CD8-positive, alpha-beta memory T cell (primary cell): ENCODE results near the gene MAMDC2. TPM values are rescaled to one million over a fixed set of nuclear protein-coding genes. Genes with fewer than 3 reads are reported as not detected.
A peak's percentile ranks its signal among the peaks of the same experiment; 100 is the strongest.

Source experiments
- CTCF ChIA-PET: fragments of 350-600 bp; sonication (Branson Sonifier 250); formaldehyde crosslinking; loops from one replicate; lab custom pipeline; 2021; ENCODE audit warnings: antibody characterized with exemption; lab: Charles Lee
- POLR2A ChIA-PET: fragments of 350-600 bp; sonication (Branson Sonifier 250); formaldehyde crosslinking; loops from one replicate; lab custom pipeline; 2021; ENCODE audit warnings: antibody characterized with exemption; lab: Charles Lee
- DNase-seq, 5 donors: peaks; one replicate each; pipeline versions ENCODE4 v3.0.0 to v3.0.0-alpha.2; 2020 to 2022; ENCODE audit warnings: mixed read lengths in 1 of 5
- H3K27ac ChIP-seq: one replicate; pipeline ENCODE4 v1.7.0; 2013; ENCODE audit warnings: low read depth, mild to moderate bottlenecking, low read length, moderate library complexity
- H3K27me3 ChIP-seq: 2 replicates; pipeline ENCODE4 v1.7.0; 2013; ENCODE audit warnings: low read length, mild to moderate bottlenecking; ENCODE audit not compliant: insufficient read depth, poor library complexity, severe bottlenecking
- H3K36me3 ChIP-seq: 2 replicates; pipeline ENCODE4 v1.7.0; 2013; ENCODE audit warnings: mild to moderate bottlenecking, low read length, moderate library complexity; ENCODE audit not compliant: insufficient read depth
- H3K4me1 ChIP-seq: 2 replicates; pipeline ENCODE4 v1.7.0; 2013; ENCODE audit warnings: mild to moderate bottlenecking, low read length, moderate library complexity; ENCODE audit not compliant: insufficient read depth
- H3K4me3 ChIP-seq: 2 replicates; pipeline ENCODE4 v1.7.0; 2013; ENCODE audit warnings: mild to moderate bottlenecking, low read length
- H3K9me3 ChIP-seq: 2 replicates; pipeline ENCODE4 v1.7.0; 2013; ENCODE audit warnings: mild to moderate bottlenecking, low read length
- H3K27ac Mint-ChIP-seq, 8 donors: one replicate each; pipeline ENCODE4 v1.8.0; 2020 to 2021; ENCODE audit warnings: mixed read lengths in 8 of 8, mild to moderate bottlenecking in 6 of 8, inconsistent platforms in 3 of 8, moderate library complexity in 3 of 8
- H3K27me3 Mint-ChIP-seq, 2 donors: one replicate each; pipeline ENCODE4 v1.8.0; 2020 to 2021; ENCODE audit warnings: mixed read lengths in 2 of 2, mild to moderate bottlenecking in 1 of 2, moderate library complexity in 1 of 2
- H3K36me3 Mint-ChIP-seq, 3 donors: one replicate each; pipeline ENCODE4 v1.8.0; 2020 to 2021; ENCODE audit warnings: mixed read lengths in 3 of 3, inconsistent platforms in 1 of 3, mild to moderate bottlenecking in 1 of 3
- H3K4me1 Mint-ChIP-seq, 3 donors: one replicate each; pipeline ENCODE4 v1.8.0; 2020 to 2021; ENCODE audit warnings: mixed read lengths in 3 of 3, inconsistent platforms in 1 of 3, mild to moderate bottlenecking in 1 of 3
- H3K4me3 Mint-ChIP-seq, 7 donors: one replicate each; pipeline ENCODE4 v1.8.0; 2020 to 2021; ENCODE audit warnings: mixed read lengths in 7 of 7, mild to moderate bottlenecking in 6 of 7, moderate library complexity in 4 of 7, inconsistent platforms in 2 of 7
- H3K9me3 Mint-ChIP-seq, 5 donors: one replicate each; pipeline ENCODE4 v1.8.0; 2020 to 2022; ENCODE audit warnings: mixed read lengths in 5 of 5, mild to moderate bottlenecking in 3 of 5, moderate library complexity in 2 of 5, inconsistent platforms in 1 of 5
- polyA plus RNA-seq: library from polyadenylated mRNA; unstranded; fragments of 300-500 nt; fragmentation: Illumina TruSeq; gene quantifications from one replicate; pipeline ENCODE4 v1.2.3, GENCODE V29; 2021
- total RNA-seq, 2 experiments: library from RNA; stranded (reverse); gene quantifications; one replicate each; pipeline ENCODE4 v1.2.3, GENCODE V29; 2021

Gene MAMDC2
- total and polyA plus RNA-seq, 3 experiments from 2014 or later: 0.10 TPM; not detected in 2

DNA sequence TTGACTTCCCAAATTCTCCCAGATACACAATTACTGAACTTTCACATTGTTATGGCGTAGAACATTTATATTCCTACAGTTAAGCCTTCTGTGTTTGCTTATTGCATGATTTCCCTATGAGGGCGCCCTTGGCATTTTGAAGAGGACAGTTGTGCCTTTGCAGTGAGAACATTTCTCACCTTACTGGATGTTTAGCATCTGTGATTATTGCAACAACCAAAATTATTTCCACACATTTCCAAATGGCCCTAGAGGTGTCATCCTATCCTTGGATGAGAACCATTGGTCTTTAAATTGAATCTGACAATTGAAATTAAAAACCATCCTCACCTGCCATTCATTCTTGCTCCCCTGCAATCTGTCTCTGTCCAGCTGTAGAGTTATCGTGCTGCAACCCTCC, 104.0 kb downstream of the MAMDC2 start:
- no peak overlapping the region for H3K4me3 Mint-ChIP-seq
- ChIA-PET POLR2A (no interaction called here), CTCF (interaction anchor here (1.0 kb wide), 1 partner anchor 13 kb away, joined by 3 read pairs; no protein-coding TSS in a partner anchor)

DNA sequence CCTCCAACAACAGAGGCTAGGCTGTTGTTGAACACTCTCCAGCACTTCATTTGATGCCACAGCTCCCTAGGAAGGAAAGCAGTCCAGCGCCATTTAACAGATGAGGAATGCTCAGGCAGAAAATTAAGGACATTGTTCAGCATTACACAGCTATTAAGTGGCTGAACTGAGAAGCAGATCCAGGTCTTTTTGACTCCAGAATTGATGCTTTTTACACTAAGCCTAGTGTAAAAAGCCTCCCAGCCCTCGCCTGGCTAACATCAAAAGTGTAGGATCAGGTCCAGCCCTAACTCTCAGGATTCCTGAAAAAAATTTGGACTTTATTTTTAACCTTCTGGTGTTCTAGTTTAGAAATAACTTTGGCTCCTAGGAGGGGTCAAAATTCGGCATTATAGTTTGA, 108.7 kb downstream of the MAMDC2 start:
- H3K27ac ChIP-seq: no peak overlapping the region
- H3K27me3 ChIP-seq: no peaks in the 10 kb centered on the region
- ChIA-PET CTCF (no interaction called here), POLR2A (no interaction called here)
- peaks cover 7 to 28% of the 10 kb centered on the region in 2 donors for H3K27me3 Mint-ChIP-seq
- H3K4me3 Mint-ChIP-seq: no peak overlapping the region
- no peaks in the 10 kb centered on the region for H3K4me1 ChIP-seq
- no peaks in the 10 kb centered on the region for H3K9me3 ChIP-seq
- no peak overlapping the region for H3K27ac Mint-ChIP-seq
- no peak for DNase-seq
- no peak overlapping the region for H3K4me3 ChIP-seq
- no peaks in the 10 kb centered on the region for H3K4me1 Mint-ChIP-seq
- no peaks in the 10 kb centered on the region for H3K9me3 Mint-ChIP-seq
- no peaks in the 10 kb centered on the region for H3K36me3 ChIP-seq
- no peaks in the 10 kb centered on the region for H3K36me3 Mint-ChIP-seq

More for the DNA sequence above, 104.0 kb downstream of the MAMDC2 start:
- Mint-ChIP-seq H3K9me3 (no peaks in the 10 kb centered on the region), H3K27ac (no peak overlapping the region), H3K4me1 (no peaks in the 10 kb centered on the region), H3K36me3 (no peaks in the 10 kb centered on the region), H3K27me3 (peaks cover 4 to 20% of the 10 kb centered on the region in 2 donors)
- Histone ChIP-seq H3K36me3 (no peaks in the 10 kb centered on the region), H3K9me3 (no peaks in the 10 kb centered on the region), H3K4me3 (no peak overlapping the region), H3K4me1 (no peaks in the 10 kb centered on the region), H3K27ac (no peak overlapping the region), H3K27me3 (no peaks in the 10 kb centered on the region)
- DNase-seq: no peak

DNA sequence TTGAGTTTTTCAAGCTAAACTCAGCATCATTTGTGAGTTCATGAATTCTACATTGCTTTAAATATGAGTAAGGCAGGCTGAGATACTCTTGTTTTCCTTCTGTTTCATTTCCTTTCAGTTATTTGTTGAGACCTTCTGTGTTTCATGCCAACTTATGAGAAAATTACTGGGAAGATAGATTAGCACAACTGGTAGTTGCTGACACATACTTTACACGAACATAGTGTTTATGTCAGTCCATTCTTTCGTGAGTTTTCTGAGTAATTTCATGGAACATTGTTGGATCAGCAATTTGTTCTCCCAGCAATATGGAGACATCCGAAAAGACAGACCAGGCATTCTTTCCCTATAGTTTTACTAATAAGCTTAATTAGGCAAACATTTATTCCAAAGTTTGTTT, 113.1 kb downstream of the MAMDC2 start:
- peaks cover 7 to 29% of the 10 kb centered on the region in 2 donors for H3K27me3 Mint-ChIP-seq
- no peaks in the 10 kb centered on the region for H3K4me1 Mint-ChIP-seq
- no peak overlapping the region for H3K4me3 ChIP-seq
- no peaks in the 10 kb centered on the region for H3K9me3 Mint-ChIP-seq
- no peaks in the 10 kb centered on the region for H3K4me1 ChIP-seq
- H3K36me3 ChIP-seq: no peaks in the 10 kb centered on the region
- no peak overlapping the region for H3K27ac ChIP-seq
- H3K4me3 Mint-ChIP-seq: no peak overlapping the region
- ChIA-PET CTCF (interaction anchor here (0.8 kb wide), 1 partner anchor 8 kb away, joined by 3 read pairs; no protein-coding TSS in a partner anchor), POLR2A (no interaction called here)
- H3K9me3 ChIP-seq: no peaks in the 10 kb centered on the region
- no peaks in the 10 kb centered on the region for H3K36me3 Mint-ChIP-seq
- H3K27ac Mint-ChIP-seq: no peak overlapping the region
- no peaks in the 10 kb centered on the region for H3K27me3 ChIP-seq
- no peak for DNase-seq

DNA sequence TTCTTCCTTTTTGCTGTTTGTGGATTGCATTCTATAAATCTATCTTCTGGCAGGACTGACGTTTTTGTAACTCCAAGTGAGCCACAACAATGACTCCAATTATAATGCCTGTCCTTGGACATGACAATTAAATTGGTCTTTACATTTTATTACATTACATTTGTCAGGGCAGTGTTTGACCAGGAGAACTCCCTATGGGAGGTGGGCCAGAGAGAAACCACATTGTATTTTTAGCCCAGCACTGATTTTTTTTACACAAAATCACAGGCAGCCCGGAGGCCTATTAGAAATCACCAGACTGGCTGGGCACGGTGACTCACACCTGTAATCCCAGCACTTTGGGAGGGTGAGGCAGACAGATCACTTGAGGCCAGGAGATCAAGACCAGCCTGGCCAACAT, 116.0 kb downstream of the MAMDC2 start:
- Histone ChIP-seq H3K27me3 (no peaks in the 10 kb centered on the region), H3K36me3 (no peaks in the 10 kb centered on the region), H3K9me3 (no peaks in the 10 kb centered on the region), H3K27ac (no peak overlapping the region), H3K4me3 (no peak overlapping the region), H3K4me1 (no peaks in the 10 kb centered on the region)
- DNase-seq: no peak
- Mint-ChIP-seq H3K4me3 (no peak overlapping the region), H3K36me3 (no peaks in the 10 kb centered on the region), H3K4me1 (no peaks in the 10 kb centered on the region), H3K27me3 (peaks cover 7 to 29% of the 10 kb centered on the region in 2 donors), H3K9me3 (no peaks in the 10 kb centered on the region), H3K27ac (peak overlapping the region in 1 of 8 donors; percentile 29)
- ChIA-PET CTCF (interaction anchor here (1.1 kb wide), 1 partner anchor 12 kb away, joined by 3 read pairs; no protein-coding TSS in a partner anchor), POLR2A (no interaction called here)

DNA sequence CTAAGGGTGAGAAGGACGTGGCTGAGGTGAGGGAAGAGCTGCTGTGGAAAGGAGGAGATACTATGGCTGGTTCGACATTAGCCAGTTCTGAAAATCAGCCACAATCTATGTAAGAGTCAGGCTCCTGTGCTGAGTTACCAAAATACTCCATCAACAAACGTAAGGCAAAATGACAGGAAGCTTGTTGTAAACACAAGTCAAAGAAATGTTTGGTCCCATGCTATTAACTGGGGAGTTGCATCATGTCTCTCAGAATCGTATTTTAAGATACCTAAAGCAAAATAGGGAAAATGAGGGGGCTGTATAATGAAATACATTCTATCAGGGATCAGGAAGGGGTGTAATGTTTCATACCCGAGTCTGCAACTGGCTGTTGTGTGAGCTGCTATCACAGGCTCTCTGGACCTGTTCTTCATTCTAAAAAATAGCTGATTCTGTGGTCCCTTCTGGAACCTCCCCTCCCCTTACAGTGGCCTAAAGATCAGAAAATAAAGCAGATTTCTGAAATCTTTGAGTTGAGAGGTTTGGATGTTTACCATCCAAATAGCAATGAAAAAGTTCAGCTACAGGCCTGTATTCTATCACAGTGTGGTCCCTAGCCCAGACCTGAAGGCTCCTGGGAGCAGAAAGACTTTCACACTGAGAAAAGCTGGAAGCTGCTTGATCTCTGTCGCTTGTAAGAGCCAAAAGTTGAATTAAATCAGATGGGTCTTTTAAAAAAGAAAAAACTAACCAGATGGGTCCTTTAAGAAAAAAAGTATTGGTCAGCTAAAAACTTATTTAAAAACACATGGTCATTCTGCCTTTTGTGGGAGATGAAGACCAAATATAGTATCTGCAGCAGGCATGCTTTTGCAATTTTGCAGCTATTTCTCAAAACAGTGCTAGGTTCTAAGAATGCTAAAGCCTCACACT, 117.3 kb downstream of the MAMDC2 start:
- DNase-seq: no peak
- no peak overlapping the region for H3K4me3 Mint-ChIP-seq
- Histone ChIP-seq H3K27me3 (no peaks in the 10 kb centered on the region), H3K27ac (no peak overlapping the region), H3K36me3 (no peaks in the 10 kb centered on the region), H3K4me1 (no peaks in the 10 kb centered on the region), H3K9me3 (no peaks in the 10 kb centered on the region), H3K4me3 (no peak overlapping the region)
- peak overlapping the region in 1 of 8 donors; percentile 81 for H3K27ac Mint-ChIP-seq
- ChIA-PET POLR2A (no interaction called here), CTCF (interaction anchor here (1.1 to 1.3 kb wide), 2 partner anchors 13 to 50 kb away, joined by 3 to 4 read pairs; no protein-coding TSS in a partner anchor)
- H3K9me3 Mint-ChIP-seq: no peaks in the 10 kb centered on the region
- no peaks in the 10 kb centered on the region for H3K4me1 Mint-ChIP-seq
- peaks cover 0 to 21% of the 10 kb centered on the region in 2 donors for H3K27me3 Mint-ChIP-seq
- H3K36me3 Mint-ChIP-seq: no peaks in the 10 kb centered on the region

DNA sequence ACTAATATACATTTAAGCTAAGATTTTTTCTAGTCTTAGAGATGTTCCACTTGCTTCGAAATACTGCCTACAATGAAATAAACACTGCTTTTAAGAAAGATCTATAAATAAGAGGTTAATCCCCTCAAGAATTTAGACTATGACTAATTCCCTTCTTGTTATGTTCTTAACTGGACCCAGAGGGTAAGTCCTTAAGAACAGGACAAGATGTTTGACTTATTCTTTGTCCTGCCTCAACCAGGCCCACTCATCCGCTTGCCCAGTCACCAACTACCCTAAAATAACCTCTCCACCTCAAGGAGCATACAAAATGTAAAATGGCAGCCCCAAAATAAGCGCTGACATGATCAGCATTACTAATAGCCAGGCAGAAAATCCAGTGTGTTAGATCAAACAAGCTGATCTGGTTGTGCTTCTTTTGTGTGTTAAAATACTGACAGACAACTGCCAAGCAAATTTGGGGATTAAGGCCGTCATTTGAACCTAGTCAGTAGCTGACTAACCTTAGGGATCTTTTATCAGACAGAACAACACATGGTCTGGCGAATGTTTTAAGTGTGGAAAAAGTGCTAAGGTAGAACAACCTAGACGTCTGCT, 121.5 kb downstream of the MAMDC2 start:
- POLR2A ChIA-PET: no interaction called here
- Mint-ChIP-seq H3K27me3 (peaks cover 0 to 3% of the 10 kb centered on the region in 2 donors), H3K4me3 (no peak overlapping the region), H3K27ac (no peak overlapping the region), H3K9me3 (no peaks in the 10 kb centered on the region), H3K36me3 (no peaks in the 10 kb centered on the region), H3K4me1 (no peaks in the 10 kb centered on the region)
- CTCF ChIA-PET: interaction anchor here (0.8 kb wide), 1 partner anchor 8 kb away, joined by 3 read pairs; no protein-coding TSS in a partner anchor
- DNase-seq: no peak
- no peaks in the 10 kb centered on the region for H3K4me1 ChIP-seq
- H3K27me3 ChIP-seq: no peaks in the 10 kb centered on the region
- H3K27ac ChIP-seq: no peak overlapping the region
- H3K4me3 ChIP-seq: no peak overlapping the region
- no peaks in the 10 kb centered on the region for H3K36me3 ChIP-seq
- H3K9me3 ChIP-seq: no peaks in the 10 kb centered on the region

DNA sequence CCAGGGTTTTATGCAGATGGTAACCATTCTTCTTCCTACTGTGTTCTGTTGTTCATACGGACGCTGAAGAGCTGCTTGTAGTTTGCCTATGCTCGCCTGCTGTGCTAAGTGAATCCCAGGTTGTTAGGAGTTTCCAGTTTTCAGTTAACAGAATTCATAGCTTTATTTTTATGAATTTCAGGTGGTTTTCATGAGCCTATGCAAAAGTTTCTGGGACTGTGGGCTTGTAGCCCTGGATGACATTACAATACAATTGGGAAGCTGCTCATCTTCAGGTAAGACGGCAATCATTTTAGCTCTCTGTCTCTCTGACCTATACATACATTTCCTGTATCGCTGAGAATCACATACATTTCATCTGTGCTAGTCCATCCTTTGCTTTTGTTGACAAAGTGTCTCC, 124.9 kb downstream of the MAMDC2 start:
- no peaks in the 10 kb centered on the region for H3K4me1 Mint-ChIP-seq
- ChIA-PET CTCF (no interaction called here), POLR2A (no interaction called here)
- no peaks in the 10 kb centered on the region for H3K36me3 ChIP-seq
- no peaks in the 10 kb centered on the region for H3K36me3 Mint-ChIP-seq
- no peaks in the 10 kb centered on the region for H3K27me3 ChIP-seq
- no peak overlapping the region for H3K27ac Mint-ChIP-seq
- no peak for DNase-seq
- no peaks in the 10 kb centered on the region for H3K9me3 ChIP-seq
- H3K4me3 Mint-ChIP-seq: no peak overlapping the region
- H3K4me1 ChIP-seq: no peaks in the 10 kb centered on the region
- no peak overlapping the region for H3K4me3 ChIP-seq
- H3K27ac ChIP-seq: no peak overlapping the region
- H3K27me3 Mint-ChIP-seq: peaks cover 0 to 3% of the 10 kb centered on the region in 2 donors
- H3K9me3 Mint-ChIP-seq: no peaks in the 10 kb centered on the region

DNA sequence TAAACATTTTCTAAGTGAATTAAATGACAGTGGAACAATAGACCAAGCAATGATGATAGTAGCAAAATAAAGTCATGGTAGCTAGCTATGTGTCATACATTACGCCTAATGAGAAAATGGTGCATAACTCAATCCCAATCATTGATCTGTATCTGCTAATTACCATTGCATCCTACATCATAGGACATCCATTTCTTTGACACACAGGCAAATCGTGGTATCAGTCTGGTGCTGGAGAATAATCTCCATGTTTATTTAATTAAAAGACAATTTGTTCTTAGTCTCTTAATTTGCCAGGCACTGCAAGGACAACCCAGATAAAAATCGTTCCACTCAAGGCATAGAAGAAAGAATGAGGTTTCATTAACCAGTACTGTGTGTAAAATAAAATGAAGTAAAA, 125.6 kb downstream of the MAMDC2 start:
- ChIA-PET POLR2A (no interaction called here), CTCF (no interaction called here)
- Histone ChIP-seq H3K27me3 (no peaks in the 10 kb centered on the region), H3K4me3 (no peak overlapping the region), H3K36me3 (no peaks in the 10 kb centered on the region), H3K4me1 (no peaks in the 10 kb centered on the region), H3K9me3 (no peaks in the 10 kb centered on the region), H3K27ac (no peak overlapping the region)
- peaks cover 0 to 5% of the 10 kb centered on the region in 2 donors for H3K27me3 Mint-ChIP-seq
- no peaks in the 10 kb centered on the region for H3K9me3 Mint-ChIP-seq
- H3K27ac Mint-ChIP-seq: no peak overlapping the region
- DNase-seq: no peak
- no peak overlapping the region for H3K4me3 Mint-ChIP-seq
- H3K36me3 Mint-ChIP-seq: no peaks in the 10 kb centered on the region
- no peaks in the 10 kb centered on the region for H3K4me1 Mint-ChIP-seq
